Measurements from ENCODE around the gene LINC00237. TPM values are rescaled to one million over a fixed set of nuclear protein-coding genes. Genes with fewer than 3 reads are reported as not detected.

Gene LINC00237
- total RNA-seq, 1 experiment from 2014 or later = not detected

DNA sequence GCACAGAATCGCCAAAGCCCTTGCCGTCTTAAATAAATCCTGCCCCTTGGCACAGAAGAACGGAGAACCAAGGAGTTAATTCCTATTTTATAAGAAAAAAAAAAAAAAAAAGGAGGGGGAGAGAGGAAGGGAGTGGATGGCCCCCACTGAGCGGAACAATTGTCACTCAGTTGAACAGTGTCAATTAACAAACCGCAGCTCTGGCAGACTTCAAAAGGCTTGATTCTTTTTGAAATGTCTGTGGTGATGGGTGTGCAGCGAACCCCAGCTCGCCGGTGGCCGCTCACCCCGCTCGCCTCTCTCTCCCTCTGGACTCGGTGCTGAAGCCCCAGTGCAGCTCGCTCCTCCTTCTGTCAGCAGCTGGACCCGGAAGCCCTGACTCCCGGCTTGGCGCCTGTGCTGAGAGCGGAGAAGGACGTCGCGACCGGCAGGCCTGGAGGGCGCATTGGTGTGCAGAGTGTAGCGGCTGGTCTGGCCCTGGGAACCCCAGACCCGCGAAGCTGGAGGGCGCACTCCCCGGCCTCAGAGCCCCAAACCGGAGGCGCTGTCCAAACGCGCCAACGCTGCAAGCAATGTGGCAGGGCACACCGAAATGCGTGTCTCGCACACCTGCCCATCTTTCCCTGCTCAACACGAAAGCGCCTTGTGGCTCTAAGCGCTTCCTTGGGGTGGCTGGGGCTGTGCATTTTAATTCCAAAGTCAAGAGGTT lies 3.4 kb downstream of the LINC00237 start:
- Mint-ChIP-seq H3K4me1 (ENCODE audit: insufficient read depth, unreplicated experiment) (no peaks in the 10 kb centered on the region), H3K9me3 (ENCODE audit: unreplicated experiment) (no peaks in the 10 kb centered on the region), H3K4me3 (ENCODE audit: unreplicated experiment) (no peak overlapping the region), H3K36me3 (ENCODE audit: insufficient read depth, unreplicated experiment) (no peaks in the 10 kb centered on the region), H3K27ac (ENCODE audit: low read depth, unreplicated experiment) (no peak overlapping the region), H3K27me3 (ENCODE audit: insufficient read depth, unreplicated experiment) (peaks cover 9% of the 10 kb centered on the region)
- CTCF ChIA-PET = interaction anchor here (0.6 kb wide), 2 partner anchors 67 to 468 kb away, joined by 3 to 4 read pairs; no protein-coding TSS in a partner anchor
- TF ChIP-seq, protein P1, sequence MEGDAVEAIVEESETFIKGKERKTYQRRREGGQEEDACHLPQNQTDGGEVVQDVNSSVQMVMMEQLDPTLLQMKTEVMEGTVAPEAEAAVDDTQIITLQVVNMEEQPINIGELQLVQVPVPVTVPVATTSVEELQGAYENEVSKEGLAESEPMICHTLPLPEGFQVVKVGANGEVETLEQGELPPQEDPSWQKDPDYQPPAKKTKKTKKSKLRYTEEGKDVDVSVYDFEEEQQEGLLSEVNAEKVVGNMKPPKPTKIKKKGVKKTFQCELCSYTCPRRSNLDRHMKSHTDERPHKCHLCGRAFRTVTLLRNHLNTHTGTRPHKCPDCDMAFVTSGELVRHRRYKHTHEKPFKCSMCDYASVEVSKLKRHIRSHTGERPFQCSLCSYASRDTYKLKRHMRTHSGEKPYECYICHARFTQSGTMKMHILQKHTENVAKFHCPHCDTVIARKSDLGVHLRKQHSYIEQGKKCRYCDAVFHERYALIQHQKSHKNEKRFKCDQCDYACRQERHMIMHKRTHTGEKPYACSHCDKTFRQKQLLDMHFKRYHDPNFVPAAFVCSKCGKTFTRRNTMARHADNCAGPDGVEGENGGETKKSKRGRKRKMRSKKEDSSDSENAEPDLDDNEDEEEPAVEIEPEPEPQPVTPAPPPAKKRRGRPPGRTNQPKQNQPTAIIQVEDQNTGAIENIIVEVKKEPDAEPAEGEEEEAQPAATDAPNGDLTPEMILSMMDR (IDR thresholded peaks at IDR 0.05; ENCODE audit: unreplicated experiment) = no peak
- DNase-seq (ENCODE audit: unreplicated experiment) = no peak
- POLR2A ChIA-PET = interaction anchor here (0.6 kb wide), 1 partner anchor 97 kb away, joined by 3 read pairs; no protein-coding TSS in a partner anchor
- no TSS peak for BruUV-seq (replicated peaks)
- intact Hi-C loops (cut with micrococcal nuclease) = no loop called here

DNA sequence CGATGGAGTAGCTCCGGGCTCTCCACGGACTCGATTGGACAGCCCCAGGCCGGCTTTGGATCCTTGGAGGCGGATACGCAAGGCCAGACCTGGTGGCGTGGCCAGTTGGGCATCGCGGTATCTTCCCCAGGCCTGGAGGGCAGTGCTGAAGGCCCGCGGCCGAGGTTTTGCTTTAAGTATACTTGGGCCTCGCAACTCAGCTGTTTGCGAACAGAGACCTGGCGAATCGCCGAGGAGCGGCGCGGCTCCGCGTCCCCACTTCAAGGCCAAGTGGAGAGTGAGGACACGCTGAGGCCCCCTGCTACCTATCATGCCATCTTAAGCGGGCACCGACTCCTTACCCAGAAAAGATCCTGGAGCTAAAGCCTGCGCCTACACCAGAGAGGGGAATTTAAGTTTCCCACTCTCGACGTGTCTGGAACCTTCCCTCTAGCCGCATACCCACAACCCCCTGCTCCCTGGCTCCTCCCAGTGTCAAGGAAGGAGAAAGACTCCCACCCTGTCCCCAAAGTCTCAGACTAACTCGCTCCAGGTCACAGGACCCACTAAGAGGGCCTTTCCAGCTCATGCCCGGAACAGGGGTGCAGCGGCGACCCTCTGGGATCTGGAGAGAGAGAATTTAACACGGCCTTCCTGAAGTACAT lies 4.1 kb downstream of the LINC00237 start:
- no peak overlapping the region for H3K4me3 Mint-ChIP-seq (ENCODE audit: unreplicated experiment)
- no peak for DNase-seq (ENCODE audit: unreplicated experiment)
- ChIA-PET POLR2A (interaction anchor here (0.6 kb wide), 3 partner anchors 83 to 444 kb away, joined by 3 read pairs; no protein-coding TSS in a partner anchor), CTCF (interaction anchor here (0.6 kb wide), 1 partner anchor 67 kb away, joined by 4 read pairs; no protein-coding TSS in a partner anchor)
- no peaks in the 10 kb centered on the region for H3K36me3 Mint-ChIP-seq (ENCODE audit: insufficient read depth, unreplicated experiment)
- no peaks in the 10 kb centered on the region for H3K4me1 Mint-ChIP-seq (ENCODE audit: insufficient read depth, unreplicated experiment)
- TF ChIP-seq, protein P1 (IDR thresholded peaks at IDR 0.05; ENCODE audit: unreplicated experiment) = no peak
- intact Hi-C loops (cut with micrococcal nuclease) = no loop called here
- H3K27me3 Mint-ChIP-seq (ENCODE audit: insufficient read depth, unreplicated experiment) = peaks cover 1% of the 10 kb centered on the region
- no peak overlapping the region for H3K27ac Mint-ChIP-seq (ENCODE audit: low read depth, unreplicated experiment)
- no TSS peak for BruUV-seq (replicated peaks)
- no peaks in the 10 kb centered on the region for H3K9me3 Mint-ChIP-seq (ENCODE audit: unreplicated experiment)

DNA sequence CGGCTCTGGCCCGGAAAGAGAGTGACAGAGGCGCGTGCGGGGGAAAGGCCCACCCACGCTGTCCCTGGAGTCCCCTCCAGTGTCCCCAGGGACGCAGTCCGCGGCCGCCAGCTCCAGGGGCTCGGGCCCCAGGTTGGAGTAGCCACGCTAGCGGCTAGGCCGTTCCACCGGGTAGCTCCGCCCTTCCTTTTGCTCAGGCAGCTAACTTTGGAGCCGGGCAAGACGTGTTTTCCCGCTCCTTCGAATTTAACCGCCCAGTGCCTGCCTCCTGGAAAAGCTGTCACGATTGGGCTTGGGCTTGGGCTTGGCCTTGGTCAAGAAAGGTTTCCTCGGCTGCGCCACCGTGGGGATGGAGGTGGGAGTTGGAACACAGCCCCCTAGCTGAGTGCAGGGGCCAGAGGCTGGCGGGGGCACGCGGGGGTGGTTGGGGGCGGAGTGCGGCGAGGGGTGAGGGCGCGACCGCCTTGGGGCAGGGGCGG lies 4.7 kb downstream of the LINC00237 start:
- BruUV-seq (replicated peaks) = no TSS peak
- Mint-ChIP-seq H3K4me3 (ENCODE audit: unreplicated experiment) (no peak overlapping the region), H3K36me3 (ENCODE audit: insufficient read depth, unreplicated experiment) (no peaks in the 10 kb centered on the region), H3K4me1 (ENCODE audit: insufficient read depth, unreplicated experiment) (no peaks in the 10 kb centered on the region), H3K27me3 (ENCODE audit: insufficient read depth, unreplicated experiment) (no peaks in the 10 kb centered on the region), H3K27ac (ENCODE audit: low read depth, unreplicated experiment) (no peak overlapping the region), H3K9me3 (ENCODE audit: unreplicated experiment) (no peaks in the 10 kb centered on the region)
- ChIA-PET POLR2A (interaction anchor here (0.6 kb wide), 2 partner anchors 84 to 444 kb away, joined by 3 read pairs; no protein-coding TSS in a partner anchor), CTCF (no interaction called here)
- TF ChIP-seq, protein P1 (IDR thresholded peaks at IDR 0.05; ENCODE audit: unreplicated experiment) = no peak
- intact Hi-C loops (cut with micrococcal nuclease) = no loop called here
- no peak for DNase-seq (ENCODE audit: unreplicated experiment)
